Tibial artery (tissue), 4 donors: Measurements from ENCODE around the gene ECHDC3.
"Not testable (repeated sequence)": the region's sequence is repeated elsewhere in the genome, so short reads cannot be mapped to it uniquely, and the experiment has no call there.

Experiments
- DNase-seq, 2 donors: peaks; one replicate each; pipeline ENCODE4 v3.0.0-alpha.2; 2019
- H3K27ac ChIP-seq, 2 donors: fragments of 200-600 bp; sonication (generic) in 1 of 2; 1 replicate in 1 of 2; 2 replicates in 1 of 2; pipeline ENCODE4 v1.5.1; 2018 to 2019; ENCODE audit warnings: mild to moderate bottlenecking in 1 of 2
- H3K27me3 ChIP-seq, 2 donors: fragments of 200-600 bp; sonication (generic) in 1 of 2; one replicate each; pipeline versions ENCODE4 v1.5.1 to v1.6.0; 2016 to 2019
- H3K36me3 ChIP-seq, 3 donors: fragments of 200-600 bp; sonication (generic) in 2 of 3; one replicate each; pipeline ENCODE4 v1.5.1; 2016 to 2019; ENCODE audit warnings: mild to moderate bottlenecking in 2 of 3
- H3K4me1 ChIP-seq, 4 donors: fragments of 200-600 bp; sonication (generic) in 2 of 4; 1 replicate in 3 of 4; 2 replicates in 1 of 4; pipeline ENCODE4 v1.5.1; 2016 to 2019
- H3K4me3 ChIP-seq, 2 donors: fragments of 200-600 bp; sonication (generic) in 1 of 2; 1 replicate in 1 of 2; 2 replicates in 1 of 2; pipeline ENCODE4 v1.5.1; 2018 to 2019; ENCODE audit warnings: mild to moderate bottlenecking in 2 of 2
- H3K9me3 ChIP-seq, 3 donors: fragments of 200-600 bp; sonication (generic) in 1 of 3; one replicate each; pipeline ENCODE4 v1.5.1; 2016 to 2019
- intact Hi-C: fragments of 100-400 bp; cut with DNase I; formaldehyde crosslinking; loops from one replicate; pipeline ENCODE4 v1.15.0; 2023; ENCODE audit warnings: low total_unique reads
- TF ChIP-seq, protein P1 (sequence below), 2 experiments: fragments of 200-600 bp in 1 of 2; fragments of 450-650 bp in 1 of 2; IDR thresholded peaks; one replicate each; pipeline ENCODE4 v1.5.1; 2017 to 2019; ENCODE audit warnings: antibody characterized with exemption in 2 of 2, mild to moderate bottlenecking in 1 of 2, moderate library complexity in 1 of 2

Gene ECHDC3

DNA sequence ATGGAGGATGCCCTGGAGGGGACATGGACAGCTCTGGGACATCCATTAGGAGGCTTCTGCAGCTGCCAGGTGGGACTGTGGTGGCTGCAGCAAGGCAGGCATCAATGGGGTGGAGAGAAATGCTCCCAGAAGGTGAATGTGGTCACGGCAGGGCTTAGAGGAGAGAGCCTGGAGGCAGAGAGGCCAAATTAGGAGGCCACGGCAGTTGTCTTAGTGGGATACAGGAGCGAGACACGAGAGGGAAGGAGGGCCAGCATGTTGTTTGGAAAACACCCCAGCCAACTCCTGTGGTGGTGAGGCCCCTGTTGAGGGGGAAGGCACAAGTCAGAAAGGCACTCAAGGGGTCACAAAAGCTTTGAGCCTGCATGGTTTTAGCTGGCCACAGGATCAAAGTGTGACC, 14.6 kb upstream of the ECHDC3 start:
- H3K27me3 ChIP-seq: no peaks in the 10 kb centered on the region
- no peaks in the 10 kb centered on the region for H3K36me3 ChIP-seq
- no peak overlapping the region for H3K27ac ChIP-seq
- no peak for DNase-seq
- TF ChIP-seq, protein P1, sequence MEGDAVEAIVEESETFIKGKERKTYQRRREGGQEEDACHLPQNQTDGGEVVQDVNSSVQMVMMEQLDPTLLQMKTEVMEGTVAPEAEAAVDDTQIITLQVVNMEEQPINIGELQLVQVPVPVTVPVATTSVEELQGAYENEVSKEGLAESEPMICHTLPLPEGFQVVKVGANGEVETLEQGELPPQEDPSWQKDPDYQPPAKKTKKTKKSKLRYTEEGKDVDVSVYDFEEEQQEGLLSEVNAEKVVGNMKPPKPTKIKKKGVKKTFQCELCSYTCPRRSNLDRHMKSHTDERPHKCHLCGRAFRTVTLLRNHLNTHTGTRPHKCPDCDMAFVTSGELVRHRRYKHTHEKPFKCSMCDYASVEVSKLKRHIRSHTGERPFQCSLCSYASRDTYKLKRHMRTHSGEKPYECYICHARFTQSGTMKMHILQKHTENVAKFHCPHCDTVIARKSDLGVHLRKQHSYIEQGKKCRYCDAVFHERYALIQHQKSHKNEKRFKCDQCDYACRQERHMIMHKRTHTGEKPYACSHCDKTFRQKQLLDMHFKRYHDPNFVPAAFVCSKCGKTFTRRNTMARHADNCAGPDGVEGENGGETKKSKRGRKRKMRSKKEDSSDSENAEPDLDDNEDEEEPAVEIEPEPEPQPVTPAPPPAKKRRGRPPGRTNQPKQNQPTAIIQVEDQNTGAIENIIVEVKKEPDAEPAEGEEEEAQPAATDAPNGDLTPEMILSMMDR (IDR thresholded peaks at IDR 0.05): no peak
- intact Hi-C loops: no loop called here
- no peak overlapping the region for H3K4me3 ChIP-seq
- no peaks in the 10 kb centered on the region for H3K4me1 ChIP-seq
- H3K9me3 ChIP-seq: no peaks in the 10 kb centered on the region

GRCh38 chr10:11728353-11728752, 13.8 kb upstream of the ECHDC3 start:
- Histone ChIP-seq H3K36me3 (no peaks in the 10 kb centered on the region), H3K27me3 (no peaks in the 10 kb centered on the region), H3K9me3 (no peaks in the 10 kb centered on the region), H3K27ac (no peak overlapping the region), H3K4me3 (no peak overlapping the region), H3K4me1 (no peaks in the 10 kb centered on the region)
- TF ChIP-seq, protein P1 (IDR thresholded peaks at IDR 0.05): no peak
- no peak for DNase-seq
- intact Hi-C loops: no loop called here

DNA sequence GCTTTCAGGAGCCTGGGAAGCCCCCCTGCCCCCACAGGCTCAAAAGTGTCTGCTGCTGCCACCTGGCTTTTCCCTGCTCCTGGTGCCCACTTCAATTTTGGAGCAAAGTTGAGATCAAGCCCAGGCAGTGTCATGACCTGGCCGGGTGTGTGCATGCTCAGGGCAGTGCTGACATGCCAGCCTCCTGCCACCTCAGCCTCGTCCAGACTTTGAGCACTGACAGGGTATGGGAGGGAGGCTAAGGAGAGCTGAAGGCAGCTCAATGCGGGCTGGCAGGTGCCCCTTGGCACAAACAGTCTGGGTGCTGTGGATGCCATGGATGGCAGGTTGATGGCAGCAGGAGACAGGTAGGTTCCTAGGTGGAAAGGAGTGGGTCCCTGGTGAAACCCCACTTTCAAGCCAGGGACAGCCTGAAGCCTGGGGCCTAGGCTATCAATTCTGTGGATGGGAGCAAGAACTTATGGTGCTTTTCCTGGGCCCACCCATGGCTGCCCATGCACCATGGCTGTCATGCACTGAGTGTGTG, 12.3 kb upstream of the ECHDC3 start:
- Histone ChIP-seq H3K36me3 (no peaks in the 10 kb centered on the region), H3K4me1 (no peaks in the 10 kb centered on the region), H3K27ac (no peak overlapping the region), H3K27me3 (no peaks in the 10 kb centered on the region), H3K4me3 (no peak overlapping the region), H3K9me3 (no peaks in the 10 kb centered on the region)
- TF ChIP-seq, protein P1 (IDR thresholded peaks at IDR 0.05): no peak
- intact Hi-C loops: no loop called here
- peak in 1 of 2 donors; percentile 48 for DNase-seq

DNA sequence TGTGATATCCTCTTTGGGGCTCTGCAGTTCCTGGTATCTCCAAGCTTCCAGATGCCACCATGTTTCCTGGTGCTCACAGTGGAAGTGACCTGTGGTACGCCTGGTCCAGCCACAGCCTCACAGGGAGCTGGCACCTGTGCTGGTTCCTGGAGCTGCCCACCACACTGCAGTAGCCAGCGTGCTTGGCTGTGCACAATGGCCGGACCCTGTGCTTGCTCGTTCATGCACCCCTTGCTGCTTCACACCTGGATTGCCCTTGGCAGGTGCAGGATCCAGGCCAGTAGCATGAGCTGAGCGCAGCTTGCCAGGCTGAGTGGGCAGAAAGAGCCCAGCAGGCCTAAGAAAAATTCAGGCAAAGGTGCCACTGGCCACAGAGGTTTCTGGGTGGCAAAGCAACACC, 11.4 kb upstream of the ECHDC3 start:
- no peak overlapping the region for H3K27ac ChIP-seq

GRCh38 chr10:11736767-11737166, 5.4 kb upstream of the ECHDC3 start:
- H3K27me3 ChIP-seq, H3K4me1 ChIP-seq, H3K27ac ChIP-seq, H3K9me3 ChIP-seq, DNase-seq, intact Hi-C loops, H3K36me3 ChIP-seq: not testable (repeated sequence)
- peak overlapping the region in 1 of 2 donors; percentile 14 for H3K4me3 ChIP-seq

More for the DNA sequence above, 11.4 kb upstream of the ECHDC3 start:
- Histone ChIP-seq H3K36me3 (no peaks in the 10 kb centered on the region), H3K4me1 (no peaks in the 10 kb centered on the region), H3K27me3 (no peaks in the 10 kb centered on the region), H3K9me3 (no peaks in the 10 kb centered on the region), H3K4me3 (no peak overlapping the region)
- TF ChIP-seq, protein P1 (IDR thresholded peaks at IDR 0.05): no peak
- intact Hi-C loops: no loop called here
- no peak for DNase-seq

DNA sequence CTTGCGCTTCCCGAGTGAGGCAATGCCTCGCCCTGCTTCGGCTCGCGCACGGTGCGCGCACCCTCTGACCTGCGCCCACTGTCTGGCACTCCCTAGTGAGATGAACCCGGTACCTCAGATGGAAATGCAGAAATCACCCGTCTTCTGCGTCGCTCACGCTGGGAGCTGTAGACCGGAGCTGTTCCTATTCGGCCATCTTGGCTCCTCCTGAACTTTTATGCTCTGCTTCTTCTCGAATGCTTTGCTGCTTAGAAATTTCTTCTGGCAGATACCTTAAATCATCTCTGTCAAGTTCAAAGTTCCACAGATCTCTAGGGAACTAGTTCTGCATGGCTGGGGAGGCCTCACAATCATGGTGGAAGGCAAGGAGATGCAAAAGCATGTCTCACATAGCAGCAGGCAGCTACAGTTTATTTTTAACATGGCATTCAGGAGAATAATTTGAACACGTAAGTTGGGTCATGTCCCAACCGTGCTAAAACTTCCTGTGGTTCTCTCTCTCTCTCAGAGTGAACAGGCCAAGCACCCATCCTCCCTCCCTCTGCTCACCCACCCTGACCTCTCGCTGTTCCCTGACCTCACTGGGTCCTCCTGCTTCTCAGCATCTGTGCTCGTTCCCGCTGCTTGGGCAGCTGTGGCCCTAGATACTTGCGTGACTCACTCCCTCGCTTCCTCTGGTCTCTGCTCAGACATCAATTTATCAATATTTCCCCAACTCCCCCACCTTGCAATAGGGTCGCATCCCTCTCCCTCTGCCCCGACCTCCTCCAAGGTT, 4.7 kb upstream of the ECHDC3 start:
- H3K27ac ChIP-seq, H3K27me3 ChIP-seq, intact Hi-C loops, DNase-seq, H3K4me1 ChIP-seq, H3K9me3 ChIP-seq, H3K36me3 ChIP-seq: not testable (repeated sequence)
- H3K4me3 ChIP-seq: peak overlapping the region in 1 of 2 donors; percentile 14
